ENCODE measurements around the gene WDR7. TPM values are rescaled to one million over a fixed set of nuclear protein-coding genes. Genes with fewer than 3 reads are reported as not detected.

The WDR7 gene
- total RNA-seq, 4 donors from 2014 or later = 23.1 to 48.6 (median 30.3) TPM

DNA sequence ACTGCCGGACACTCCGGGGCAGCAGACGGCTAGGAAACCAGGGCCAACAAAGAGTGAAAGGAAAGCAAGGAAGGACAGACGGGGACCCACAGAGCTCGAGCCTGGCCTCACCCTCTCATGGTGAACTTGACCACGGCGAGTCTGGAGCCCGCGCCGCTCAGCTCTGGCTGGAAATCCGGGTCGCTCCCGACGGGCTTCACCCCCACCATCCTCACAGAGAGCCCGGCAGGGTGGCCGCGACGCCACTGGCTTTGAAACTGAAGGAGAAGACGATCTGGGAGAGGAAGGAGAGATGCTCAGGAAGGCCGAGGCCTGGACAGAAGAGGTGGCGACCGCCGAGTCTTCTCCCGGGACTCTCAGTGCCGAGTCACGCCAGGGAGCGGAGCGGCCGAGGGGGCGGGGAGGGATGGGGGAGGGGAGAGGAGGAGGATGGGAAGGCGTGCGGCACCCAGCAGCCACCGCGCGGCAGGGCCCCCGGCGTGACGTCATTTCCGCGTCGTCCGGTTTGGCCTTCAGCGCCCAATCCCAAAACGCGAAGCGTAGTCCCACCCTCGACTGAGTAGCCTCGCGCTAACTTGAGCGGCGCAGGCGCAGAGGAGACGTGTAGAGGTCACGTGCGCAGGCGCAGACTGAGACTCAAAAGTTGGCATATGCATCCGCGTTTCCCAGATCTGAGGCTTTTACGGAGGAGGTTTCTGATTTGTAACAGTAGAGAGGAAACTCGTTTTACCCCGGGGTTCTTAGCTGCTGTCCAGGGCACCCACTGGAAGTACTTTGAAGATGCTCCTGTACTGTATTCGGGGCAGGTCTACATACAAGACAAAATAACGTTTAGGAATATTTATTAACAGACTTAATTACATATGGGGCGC lies 12.7 kb upstream of the WDR7 start, which contains the start of gene TXNL1:
TXNL1 (minus strand) TSS at position 361 of the 872 bp plus-strand sequence; CDS start at position 209, 152 bp downstream.
- Histone ChIP-seq H3K27ac (replicated peaks in 1 of 4) (peak within 1 kb of the TSS; percentile 94 to 99 (median 98)), H3K9me3 (no peaks in the 10 kb centered on the region), H3K4me3 (peak within 1 kb of the TSS; percentile 78 to 98 (median 88)), H3K36me3 (peaks cover 0 to 5% (median 2%) of the 10 kb centered on the region in 4 donors), H3K4me1 (peaks cover 29 to 48% (median 40%) of the 10 kb centered on the region in 4 donors), H3K27me3 (no peaks in the 10 kb centered on the region)
- DNase-seq (ENCODE audit: extremely low spot score) = peak; percentile 100
- under 1% methylated on average over 44 of the region's 64 CpGs for WGBS
- TF ChIP-seq POLR2AphosphoS5 (IDR thresholded peaks at IDR 0.05) (peak; percentile 95 to 97), POLR2A (IDR thresholded peaks at IDR 0.05; ENCODE audit: low read depth) (peak; percentile 73), EP300 (IDR thresholded peaks at IDR 0.05) (no peak), CTCF (IDR thresholded peaks at IDR 0.05) (no peak)
- intact Hi-C loops (cut with DNase I) = loop anchor here (10.0 kb wide), 1 partner anchor 1054 kb away; the partner anchor contains the start of gene TCF4

DNA sequence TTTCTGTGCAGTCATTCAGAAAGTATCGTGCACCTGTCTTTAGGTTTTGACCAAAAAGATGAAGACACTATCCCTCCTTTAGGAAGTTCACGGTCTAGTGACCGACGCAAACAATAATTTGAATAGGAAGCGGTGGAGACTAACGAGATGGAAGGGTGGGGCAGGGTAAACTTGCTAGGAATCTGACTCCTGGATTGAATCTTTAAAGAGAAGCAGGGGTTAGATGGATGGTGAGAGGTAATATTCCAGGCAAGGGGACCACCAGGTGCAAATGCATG lies 12.1 kb upstream of the WDR7 start:
- Histone ChIP-seq H3K27ac (replicated peaks in 1 of 4) (peak overlapping the region; percentile 94 to 99 (median 98)), H3K9me3 (no peaks in the 10 kb centered on the region), H3K4me3 (peak overlapping the region; percentile 78 to 98 (median 88)), H3K4me1 (peaks cover 27 to 45% (median 37%) of the 10 kb centered on the region in 4 donors), H3K36me3 (peaks cover 0 to 5% (median 2%) of the 10 kb centered on the region in 4 donors), H3K27me3 (no peaks in the 10 kb centered on the region)
- no peak for DNase-seq (ENCODE audit: extremely low spot score)
- no peak for TF ChIP-seq CTCF (IDR thresholded peaks at IDR 0.05)
- 32% methylated on average over 6 of the region's 6 CpGs for WGBS
- intact Hi-C loops (cut with DNase I) = loop anchor here (10.0 kb wide), 1 partner anchor 1054 kb away; the partner anchor contains the start of gene TCF4

DNA sequence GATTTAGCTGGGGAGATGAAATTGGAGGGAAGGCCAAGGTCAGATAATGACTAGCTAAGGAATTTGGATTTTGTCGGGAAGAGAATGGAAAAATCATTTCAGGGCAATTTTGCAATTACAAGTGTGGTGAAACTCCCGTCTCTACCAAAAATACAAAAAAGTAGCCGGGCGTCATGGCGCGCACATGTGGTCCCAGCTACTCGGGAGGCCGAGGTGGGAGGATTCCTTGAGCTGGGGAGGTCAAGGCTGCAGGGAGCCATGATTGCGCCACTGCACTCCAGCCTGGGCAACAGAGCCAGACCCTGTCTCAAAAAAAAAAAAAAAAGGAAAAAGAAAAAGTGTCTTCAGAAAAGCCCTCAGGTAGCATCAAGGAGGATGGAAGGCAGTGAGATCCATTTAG lies 11.6 kb upstream of the WDR7 start:
- 87% methylated on average over 9 of the region's 9 CpGs for WGBS

DNA sequence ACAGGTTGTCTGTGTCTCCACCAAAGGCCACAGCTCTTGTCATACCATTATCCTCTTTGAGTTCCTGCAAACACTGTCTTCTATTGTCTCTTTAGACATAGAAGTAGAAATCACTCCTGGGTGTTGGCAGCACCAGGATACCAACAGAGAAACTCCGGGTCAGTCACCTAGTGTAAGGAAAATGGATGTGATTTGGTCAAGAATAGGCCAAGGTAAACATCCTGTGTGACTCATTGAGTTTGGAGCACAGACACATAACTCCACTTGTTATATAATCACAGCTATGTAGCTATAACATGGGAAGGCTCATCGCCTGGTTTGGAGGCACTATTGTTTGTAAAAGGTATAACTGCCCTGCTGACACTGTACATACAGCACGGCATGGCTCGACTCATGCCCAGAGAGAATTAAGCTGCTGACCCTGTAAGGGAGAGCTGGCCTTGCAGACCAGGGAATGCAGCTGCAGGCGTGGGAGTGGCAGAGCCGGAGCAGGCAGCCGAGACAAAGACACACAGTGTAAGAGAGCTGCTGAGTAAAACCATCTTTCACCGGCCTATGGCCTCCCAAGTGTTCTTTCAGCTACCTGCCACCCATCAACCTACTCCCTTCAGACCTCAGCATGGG lies 9.3 kb upstream of the WDR7 start:
- DNase-seq (ENCODE audit: extremely low spot score) = no peak

More for the DNA sequence above, 11.6 kb upstream of the WDR7 start:
- Histone ChIP-seq H3K4me3 (peak overlapping the region in 1 of 4 donors; percentile 88), H3K4me1 (peaks cover 23 to 40% (median 32%) of the 10 kb centered on the region in 4 donors), H3K27me3 (no peaks in the 10 kb centered on the region), H3K27ac (replicated peaks in 1 of 4) (peak overlapping the region; percentile 94 to 99 (median 98)), H3K9me3 (no peaks in the 10 kb centered on the region), H3K36me3 (peaks cover 0 to 5% (median 2%) of the 10 kb centered on the region in 4 donors)
- DNase-seq (ENCODE audit: extremely low spot score) = no peak
- TF ChIP-seq POLR2AphosphoS5 (IDR thresholded peaks at IDR 0.05) (no peak), POLR2A (IDR thresholded peaks at IDR 0.05; ENCODE audit: low read depth) (no peak), CTCF (IDR thresholded peaks at IDR 0.05) (no peak), EP300 (IDR thresholded peaks at IDR 0.05) (no peak)
- intact Hi-C loops (cut with DNase I) = loop anchor here (10.0 kb wide), 1 partner anchor 1055 kb away; the partner anchor contains the start of gene TCF4

More for the DNA sequence above, 9.3 kb upstream of the WDR7 start:
- intact Hi-C loops (cut with DNase I) = no loop called here
- Histone ChIP-seq H3K27ac (replicated peaks in 1 of 4) (no peak overlapping the region), H3K36me3 (no peaks in the 10 kb centered on the region), H3K4me3 (no peak overlapping the region), H3K9me3 (no peaks in the 10 kb centered on the region), H3K4me1 (peaks cover 2 to 17% (median 10%) of the 10 kb centered on the region in 4 donors), H3K27me3 (no peaks in the 10 kb centered on the region)
- 84% methylated on average over 8 of the region's 8 CpGs for WGBS
- no peak for TF ChIP-seq POLR2A (IDR thresholded peaks at IDR 0.05; ENCODE audit: low read depth)
- TF ChIP-seq EP300 (IDR thresholded peaks at IDR 0.05) = no peak
- no peak for TF ChIP-seq POLR2AphosphoS5 (IDR thresholded peaks at IDR 0.05)
- TF ChIP-seq CTCF (IDR thresholded peaks at IDR 0.05) = no peak
